HL-60 (cell line): ENCODE data around the gene TEKT3.

Source experiments
- DNase-seq, 2 experiments: peaks; one replicate each; pipeline ENCODE4 v3.0.0-alpha.2; 2010 to 2020; ENCODE audit warnings: low read depth in 1 of 2, low spot score in 1 of 2
- H3K27ac ChIP-seq: fragments of 250-450 bp; sonication (Bioruptor Pico); replicated peaks from 2 replicates; pipeline ENCODE4 v1.5.1; 2020; ENCODE audit warnings: mild to moderate bottlenecking, moderate library complexity
- H3K27me3 ChIP-seq: fragments of 250-450 bp; sonication (Bioruptor Pico); 2 replicates; pipeline ENCODE4 v1.5.1; 2021; ENCODE audit warnings: mild to moderate bottlenecking, moderate library complexity; ENCODE audit not compliant: insufficient read depth, poor library complexity, severe bottlenecking
- H3K4me3 ChIP-seq: replicated peaks from 2 replicates; pipeline ENCODE4 v1.5.1; 2011; ENCODE audit warnings: mild to moderate bottlenecking, control low read depth, low read length; ENCODE audit not compliant: insufficient read depth
- GABPA ChIP-seq: IDR thresholded peaks from 2 replicates; pipeline ENCODE4 v1.6.1; 2012; ENCODE audit warnings: low read depth
- POLR2AphosphoS5 ChIP-seq: IDR thresholded peaks from 2 replicates; pipeline ENCODE4 v1.6.1; 2012; ENCODE audit warnings: low read depth
- SPI1 ChIP-seq: IDR thresholded peaks from 2 replicates; pipeline ENCODE4 v1.6.1; 2012; ENCODE audit warnings: low read depth, mild to moderate bottlenecking, borderline replicate concordance
- TF ChIP-seq, protein P1 (sequence below): IDR thresholded peaks from one replicate; pipeline ENCODE4 v1.5.1; 2011; ENCODE audit warnings: low read length, control low read depth, inconsistent platforms; ENCODE audit not compliant: insufficient read depth
- TF ChIP-seq, protein P2 (sequence below): IDR thresholded peaks from 2 replicates; pipeline ENCODE4 v1.6.1; 2012; ENCODE audit warnings: low read depth; ENCODE audit not compliant: insufficient replicate concordance

The TEKT3 gene

DNA sequence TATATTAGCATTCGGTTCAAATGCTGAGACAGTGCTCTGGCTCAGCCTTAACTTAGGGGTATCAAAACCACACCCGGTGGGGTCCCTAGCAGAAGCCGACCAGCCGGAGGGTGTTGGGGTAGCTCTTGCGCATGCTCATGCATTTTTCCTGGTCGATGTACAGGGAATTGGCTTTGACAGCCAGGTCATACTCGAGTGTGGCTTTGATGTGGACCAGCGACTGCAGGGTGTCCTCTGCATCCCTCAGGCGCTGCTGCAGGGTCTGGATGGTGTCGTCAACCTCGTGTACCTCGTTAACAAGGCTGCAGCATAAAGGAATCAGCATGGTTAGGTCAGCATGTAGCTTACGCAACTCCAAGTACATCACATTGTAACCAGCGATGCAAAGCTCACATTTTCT lies 37.5 kb downstream of the TEKT3 start:
- no peaks in the 10 kb centered on the region for H3K27me3 ChIP-seq
- TF ChIP-seq, protein P1, sequence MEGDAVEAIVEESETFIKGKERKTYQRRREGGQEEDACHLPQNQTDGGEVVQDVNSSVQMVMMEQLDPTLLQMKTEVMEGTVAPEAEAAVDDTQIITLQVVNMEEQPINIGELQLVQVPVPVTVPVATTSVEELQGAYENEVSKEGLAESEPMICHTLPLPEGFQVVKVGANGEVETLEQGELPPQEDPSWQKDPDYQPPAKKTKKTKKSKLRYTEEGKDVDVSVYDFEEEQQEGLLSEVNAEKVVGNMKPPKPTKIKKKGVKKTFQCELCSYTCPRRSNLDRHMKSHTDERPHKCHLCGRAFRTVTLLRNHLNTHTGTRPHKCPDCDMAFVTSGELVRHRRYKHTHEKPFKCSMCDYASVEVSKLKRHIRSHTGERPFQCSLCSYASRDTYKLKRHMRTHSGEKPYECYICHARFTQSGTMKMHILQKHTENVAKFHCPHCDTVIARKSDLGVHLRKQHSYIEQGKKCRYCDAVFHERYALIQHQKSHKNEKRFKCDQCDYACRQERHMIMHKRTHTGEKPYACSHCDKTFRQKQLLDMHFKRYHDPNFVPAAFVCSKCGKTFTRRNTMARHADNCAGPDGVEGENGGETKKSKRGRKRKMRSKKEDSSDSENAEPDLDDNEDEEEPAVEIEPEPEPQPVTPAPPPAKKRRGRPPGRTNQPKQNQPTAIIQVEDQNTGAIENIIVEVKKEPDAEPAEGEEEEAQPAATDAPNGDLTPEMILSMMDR: no peak
- TF ChIP-seq GABPA (no peak), POLR2AphosphoS5 (no peak)
- TF ChIP-seq, protein P2, sequence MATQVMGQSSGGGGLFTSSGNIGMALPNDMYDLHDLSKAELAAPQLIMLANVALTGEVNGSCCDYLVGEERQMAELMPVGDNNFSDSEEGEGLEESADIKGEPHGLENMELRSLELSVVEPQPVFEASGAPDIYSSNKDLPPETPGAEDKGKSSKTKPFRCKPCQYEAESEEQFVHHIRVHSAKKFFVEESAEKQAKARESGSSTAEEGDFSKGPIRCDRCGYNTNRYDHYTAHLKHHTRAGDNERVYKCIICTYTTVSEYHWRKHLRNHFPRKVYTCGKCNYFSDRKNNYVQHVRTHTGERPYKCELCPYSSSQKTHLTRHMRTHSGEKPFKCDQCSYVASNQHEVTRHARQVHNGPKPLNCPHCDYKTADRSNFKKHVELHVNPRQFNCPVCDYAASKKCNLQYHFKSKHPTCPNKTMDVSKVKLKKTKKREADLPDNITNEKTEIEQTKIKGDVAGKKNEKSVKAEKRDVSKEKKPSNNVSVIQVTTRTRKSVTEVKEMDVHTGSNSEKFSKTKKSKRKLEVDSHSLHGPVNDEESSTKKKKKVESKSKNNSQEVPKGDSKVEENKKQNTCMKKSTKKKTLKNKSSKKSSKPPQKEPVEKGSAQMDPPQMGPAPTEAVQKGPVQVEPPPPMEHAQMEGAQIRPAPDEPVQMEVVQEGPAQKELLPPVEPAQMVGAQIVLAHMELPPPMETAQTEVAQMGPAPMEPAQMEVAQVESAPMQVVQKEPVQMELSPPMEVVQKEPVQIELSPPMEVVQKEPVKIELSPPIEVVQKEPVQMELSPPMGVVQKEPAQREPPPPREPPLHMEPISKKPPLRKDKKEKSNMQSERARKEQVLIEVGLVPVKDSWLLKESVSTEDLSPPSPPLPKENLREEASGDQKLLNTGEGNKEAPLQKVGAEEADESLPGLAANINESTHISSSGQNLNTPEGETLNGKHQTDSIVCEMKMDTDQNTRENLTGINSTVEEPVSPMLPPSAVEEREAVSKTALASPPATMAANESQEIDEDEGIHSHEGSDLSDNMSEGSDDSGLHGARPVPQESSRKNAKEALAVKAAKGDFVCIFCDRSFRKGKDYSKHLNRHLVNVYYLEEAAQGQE: no peak
- DNase-seq: no peak
- H3K4me3 ChIP-seq: no peak overlapping the region
- no peak overlapping the region for H3K27ac ChIP-seq

DNA sequence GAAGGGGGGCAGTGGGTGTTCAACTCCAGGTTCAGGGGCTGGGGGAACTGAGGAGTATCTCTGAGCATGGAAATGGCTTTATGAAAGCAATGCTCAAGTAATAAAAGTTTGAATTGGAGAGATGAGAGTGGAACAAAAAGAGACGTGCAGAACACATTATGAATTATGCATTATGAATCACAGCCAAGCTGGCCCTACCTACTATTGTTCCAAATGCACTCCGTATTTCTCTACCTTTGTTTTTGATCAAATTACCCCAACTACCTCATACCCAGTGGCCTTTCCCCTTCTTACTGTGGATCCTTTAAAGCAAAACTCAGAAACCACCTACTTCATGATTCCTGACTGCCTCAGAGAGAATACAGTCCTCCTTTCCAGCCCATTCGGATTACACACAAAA lies 38.1 kb downstream of the TEKT3 start:
- H3K27me3 ChIP-seq: no peaks in the 10 kb centered on the region
- no peak for DNase-seq
- TF ChIP-seq GABPA (no peak), POLR2AphosphoS5 (no peak), SPI1 (no peak)
- TF ChIP-seq, protein P2: no peak
- TF ChIP-seq, protein P1: no peak
- no peak overlapping the region for H3K27ac ChIP-seq
- H3K4me3 ChIP-seq: no peak overlapping the region

DNA sequence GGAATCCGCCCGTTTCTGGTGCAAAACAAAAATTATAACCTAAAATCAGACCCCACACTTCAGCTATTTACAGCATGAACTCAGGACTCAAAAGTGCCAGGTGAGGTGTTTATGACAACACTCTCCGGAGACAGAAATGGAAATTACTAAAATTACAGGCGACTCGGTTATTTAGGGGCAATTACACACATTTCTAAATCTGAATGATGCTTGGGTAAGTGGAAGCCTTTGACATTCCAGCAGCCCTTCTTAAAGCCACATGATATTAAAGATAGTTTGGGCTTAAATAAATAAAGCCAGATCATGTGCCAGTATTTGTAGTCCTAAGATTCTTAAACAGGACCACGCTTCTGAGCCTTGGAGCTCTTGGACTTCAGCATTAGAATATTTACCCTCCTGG lies 39.6 kb downstream of the TEKT3 start:
- no peak for TF ChIP-seq GABPA
- TF ChIP-seq SPI1: no peak
- TF ChIP-seq, protein P2: no peak
- TF ChIP-seq POLR2AphosphoS5: no peak
- TF ChIP-seq, protein P1: no peak
- no peak for DNase-seq
- Histone ChIP-seq H3K4me3 (no peak overlapping the region), H3K27me3 (no peaks in the 10 kb centered on the region), H3K27ac (no peak overlapping the region)
